KMS-11 (cell line): Measurements from ENCODE around the gene FHOD3.

Experiments used
- H2AFZ ChIP-seq: fragments of 200-600 bp; sonication (generic); 2 replicates; pipeline ENCODE4 v1.6.1; 2016; ENCODE audit warnings: antibody characterized with exemption, mixed run types, low read depth
- H3K27ac ChIP-seq: fragments of 200-600 bp; sonication (generic); 2 replicates; pipeline ENCODE4 v1.6.1; 2016; ENCODE audit warnings: mild to moderate bottlenecking, mixed run types
- H3K27me3 ChIP-seq: fragments of 200-600 bp; sonication (generic); 2 replicates; pipeline ENCODE4 v1.6.1; 2017; ENCODE audit warnings: mild to moderate bottlenecking, low read depth, mixed run types, moderate library complexity; ENCODE audit not compliant: insufficient read depth
- H3K36me3 ChIP-seq: fragments of 200-600 bp; sonication (generic); 2 replicates; pipeline ENCODE4 v1.6.1; 2017; ENCODE audit warnings: mild to moderate bottlenecking, mixed run types; ENCODE audit not compliant: insufficient read depth
- H3K4me1 ChIP-seq: fragments of 200-600 bp; sonication (generic); 2 replicates; pipeline ENCODE4 v1.6.1; 2016; ENCODE audit warnings: mild to moderate bottlenecking, low read depth, mixed run types; ENCODE audit not compliant: poor library complexity, severe bottlenecking
- H3K4me2 ChIP-seq: fragments of 200-600 bp; sonication (generic); 2 replicates; pipeline ENCODE4 v1.7.0; 2016; ENCODE audit warnings: mild to moderate bottlenecking, mixed run types
- H3K4me3 ChIP-seq: fragments of 200-600 bp; sonication (generic); IDR thresholded peaks from 2 replicates; pipeline ENCODE4 v1.6.1; 2017; ENCODE audit warnings: low read depth, low read length, mixed read lengths; ENCODE audit not compliant: insufficient read depth
- H3K79me2 ChIP-seq: fragments of 200-600 bp; sonication (generic); 2 replicates; pipeline ENCODE4 v1.6.1; 2016; ENCODE audit warnings: low read depth, mixed run types; ENCODE audit not compliant: insufficient read depth
- H3K9ac ChIP-seq: fragments of 200-600 bp; sonication (generic); 2 replicates; pipeline ENCODE4 v1.6.1; 2016; ENCODE audit warnings: mild to moderate bottlenecking, mixed run types
- H4K20me1 ChIP-seq: fragments of 200-600 bp; sonication (generic); 2 replicates; pipeline ENCODE4 v1.6.1; 2016; ENCODE audit warnings: mild to moderate bottlenecking, mixed run types; ENCODE audit not compliant: insufficient read depth
- CTCF ChIP-seq: fragments of 200-600 bp; sonication (generic); conservative IDR thresholded peaks from 2 replicates; pipeline ENCODE4 v1.6.1; 2017; ENCODE audit warnings: low read depth, mild to moderate bottlenecking, antibody characterized with exemption, low read length, moderate library complexity, mixed read lengths

Gene FHOD3

GRCh38 chr18:36782710-36783109 lies 485.2 kb downstream of the FHOD3 start:
- Histone ChIP-seq H3K4me1 (no peaks in the 10 kb centered on the region), H3K79me2 (no peaks in the 10 kb centered on the region), H4K20me1 (no peaks in the 10 kb centered on the region), H3K27me3 (no peaks in the 10 kb centered on the region), H2AFZ (no peak overlapping the region), H3K27ac (no peak overlapping the region), H3K4me2 (no peak overlapping the region), H3K36me3 (no peaks in the 10 kb centered on the region), H3K4me3 (no peak overlapping the region), H3K9ac (no peak overlapping the region)
- TF ChIP-seq CTCF, result no peak

- no peak overlapping the region for H3K4me3 ChIP-seq
Observed at GRCh38 chr18:36783792-36784191, 486.3 kb downstream of the FHOD3 start.

GRCh38 chr18:36786686-36787085 lies 489.2 kb downstream of the FHOD3 start:
- TF ChIP-seq CTCF, result no peak
- Histone ChIP-seq H3K27me3 (no peaks in the 10 kb centered on the region), H3K27ac (no peak overlapping the region), H3K4me1 (no peaks in the 10 kb centered on the region), H3K4me2 (no peak overlapping the region), H3K4me3 (no peak overlapping the region), H3K79me2 (no peaks in the 10 kb centered on the region), H2AFZ (no peak overlapping the region), H3K36me3 (0 out of 2 replicates have a peak, but pooled peaks cover 7% of the 10 kb centered on the region), H4K20me1 (no peaks in the 10 kb centered on the region), H3K9ac (no peak overlapping the region)

More at GRCh38 chr18:36783792-36784191, 486.3 kb downstream of the FHOD3 start:
- no peak for TF ChIP-seq CTCF
- no peaks in the 10 kb centered on the region for H3K36me3 ChIP-seq
- no peak overlapping the region for H3K9ac ChIP-seq
- H4K20me1 ChIP-seq, result no peaks in the 10 kb centered on the region
- H3K27me3 ChIP-seq, result no peaks in the 10 kb centered on the region
- H3K4me2 ChIP-seq, result no peak overlapping the region
- H3K79me2 ChIP-seq, result no peaks in the 10 kb centered on the region
- no peak overlapping the region for H2AFZ ChIP-seq
- no peaks in the 10 kb centered on the region for H3K4me1 ChIP-seq
- no peak overlapping the region for H3K27ac ChIP-seq

GRCh38 chr18:36792634-36793283 lies 495.2 kb downstream of the FHOD3 start:
- TF ChIP-seq CTCF, result no peak
- H2AFZ ChIP-seq, result no peak overlapping the region
- 0 out of 2 replicates have a peak, but pooled peaks cover 9% of the 10 kb centered on the region for H3K36me3 ChIP-seq
- no peaks in the 10 kb centered on the region for H3K4me1 ChIP-seq
- H3K27ac ChIP-seq, result no peak overlapping the region
- no peak overlapping the region for H3K4me2 ChIP-seq
- no peak overlapping the region for H3K9ac ChIP-seq
- H4K20me1 ChIP-seq, result no peaks in the 10 kb centered on the region
- H3K4me3 ChIP-seq, result no peak overlapping the region
- H3K79me2 ChIP-seq, result no peaks in the 10 kb centered on the region
- no peaks in the 10 kb centered on the region for H3K27me3 ChIP-seq
